Measurements from ENCODE around the gene FRMPD2.
"Not testable (repeated sequence)": the region's sequence is repeated elsewhere in the genome, so short reads cannot be mapped to it uniquely, and the experiment has no call there.

The FRMPD2 gene

DNA sequence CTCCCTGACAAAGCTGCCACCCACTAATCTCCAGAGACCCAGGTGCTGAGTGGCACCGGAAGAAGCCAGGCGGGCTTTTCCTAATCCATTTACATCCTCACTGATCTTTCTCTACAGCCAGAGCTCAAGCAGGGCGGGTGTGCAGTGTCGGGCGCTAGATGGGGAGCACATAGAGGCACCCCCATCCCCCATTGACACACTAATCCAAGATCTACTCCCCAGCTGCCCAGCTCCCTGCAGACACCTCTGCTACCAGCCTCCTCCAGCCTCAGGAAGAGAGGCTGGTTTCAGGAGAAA is 22.2 kb downstream of the FRMPD2 start:
- no peak for DNase-seq (ENCODE audit: low spot score)

DNA sequence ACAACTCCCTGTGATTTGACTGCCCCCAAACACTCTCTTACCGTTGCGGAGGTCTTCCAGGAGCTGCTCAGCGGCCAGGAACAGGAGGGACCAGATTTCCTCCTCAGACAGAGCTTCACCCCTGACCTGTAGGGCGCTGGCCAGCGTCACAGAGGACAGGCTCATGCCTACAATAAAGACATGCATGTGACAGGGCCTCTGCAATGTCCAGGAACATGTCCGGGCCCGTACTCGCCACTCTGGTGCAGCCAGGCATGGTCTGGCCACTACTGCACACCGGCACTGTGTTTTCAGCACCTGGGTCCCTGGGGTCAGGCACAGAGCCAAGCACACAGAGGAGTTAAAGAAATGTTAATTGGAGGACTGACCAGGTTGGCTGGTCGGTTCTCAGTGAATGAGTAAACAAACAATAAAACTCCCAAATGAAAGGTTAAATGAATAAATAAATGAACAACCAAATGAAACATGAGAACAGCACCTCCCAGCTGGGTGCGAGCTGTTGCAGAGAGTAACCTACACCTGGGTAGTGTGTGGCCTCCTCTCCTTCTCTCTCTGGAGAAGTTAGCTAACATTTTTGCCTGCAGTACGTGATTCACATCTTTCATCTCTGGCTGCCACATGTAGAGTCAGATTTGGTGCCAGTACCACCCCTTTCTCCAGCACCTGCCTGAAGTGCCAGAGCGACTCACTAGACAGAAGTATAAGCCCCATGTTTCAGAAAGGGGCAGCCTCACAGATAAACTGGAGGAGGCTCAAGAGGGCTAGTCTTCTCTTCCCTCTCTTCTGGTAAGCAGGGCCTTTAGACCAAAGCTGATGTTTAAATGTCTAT is 22.8 kb downstream of the FRMPD2 start:
- DNase-seq (ENCODE audit: low spot score) = no peak

DNA sequence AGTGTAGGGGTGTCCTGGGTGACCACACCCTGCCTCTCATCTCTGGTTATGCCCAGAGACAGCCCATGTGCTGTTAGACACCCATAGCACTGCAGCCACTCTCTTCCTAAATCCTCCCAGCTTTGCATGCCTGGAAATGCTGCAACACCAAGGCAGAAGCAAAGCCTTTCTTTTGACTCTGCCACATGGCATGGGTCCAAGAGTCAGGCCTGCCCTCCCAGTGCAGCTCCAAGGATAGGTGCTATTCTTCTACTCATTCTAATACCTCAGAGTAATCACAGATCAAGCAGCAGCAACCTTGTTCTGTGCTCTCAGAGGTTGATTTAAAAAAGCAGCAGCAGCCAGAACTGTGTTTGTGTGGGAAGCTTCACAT is 23.4 kb downstream of the FRMPD2 start:
- DNase-seq (ENCODE audit: low spot score) = no peak

DNA sequence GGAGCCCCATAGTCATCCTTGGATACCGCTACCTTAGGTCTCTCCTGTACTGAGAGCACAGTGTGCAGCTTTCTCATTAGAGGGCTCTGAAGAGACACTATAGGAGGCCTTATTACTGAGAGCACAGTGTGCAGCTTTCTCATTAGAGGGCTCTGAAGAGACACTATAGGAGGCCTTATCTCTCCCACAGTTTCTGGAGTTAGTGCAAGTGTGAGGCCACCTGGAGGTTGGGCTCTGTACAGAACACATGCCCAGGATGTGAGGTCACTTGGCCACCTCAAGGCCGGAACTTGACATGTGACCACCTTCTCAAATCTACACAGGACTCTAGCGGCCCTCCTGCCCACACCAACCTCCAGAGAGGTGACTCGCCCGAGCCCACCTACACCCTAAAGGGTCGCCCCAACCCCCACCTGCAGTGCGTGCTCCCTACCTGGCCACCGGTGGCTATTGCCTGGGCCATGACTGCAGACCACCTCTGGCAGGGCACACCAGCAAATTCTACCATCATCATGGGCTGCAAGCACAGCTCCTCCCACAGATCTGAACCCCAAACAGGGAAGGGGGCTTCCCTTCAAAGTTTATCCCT is 24.6 kb downstream of the FRMPD2 start:
- no peak for DNase-seq (ENCODE audit: low spot score)

DNA sequence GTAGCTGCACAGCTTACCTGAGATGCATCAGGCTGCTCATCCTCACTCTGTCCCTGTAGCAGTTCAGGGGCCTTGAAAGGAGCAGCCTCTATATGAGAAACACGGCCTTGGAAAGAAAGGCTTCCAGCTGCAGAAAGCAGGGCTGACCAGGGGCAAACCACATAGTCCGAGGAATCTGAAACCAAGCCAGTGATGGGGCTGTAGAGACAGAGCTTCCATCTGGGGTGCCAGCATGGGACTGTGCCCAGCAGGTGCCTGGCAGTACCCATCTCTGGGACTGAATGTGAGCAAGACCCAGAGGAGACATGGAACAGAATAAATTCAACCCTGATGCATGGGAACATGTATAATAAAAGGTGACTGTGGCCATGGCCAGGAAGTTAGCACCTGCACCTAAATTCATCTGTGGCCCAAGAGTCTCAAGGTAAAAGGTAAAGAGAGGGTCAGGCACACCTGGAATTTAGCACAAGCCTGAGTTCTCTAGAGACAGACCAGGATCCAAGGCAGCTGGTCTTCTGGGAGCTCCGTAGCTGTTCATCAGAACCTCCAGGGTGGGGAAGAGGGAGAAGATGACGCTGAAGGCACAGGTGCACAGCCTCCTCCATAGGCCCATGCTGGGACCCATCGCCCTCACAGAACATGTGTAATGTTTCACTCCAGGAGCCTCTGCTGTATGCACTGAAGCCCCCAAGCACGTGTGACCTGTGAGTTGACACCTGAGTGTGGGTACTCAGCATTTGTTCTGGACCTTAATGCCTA is 25.3 kb downstream of the FRMPD2 start:
- no peak for DNase-seq (ENCODE audit: low spot score)

DNA sequence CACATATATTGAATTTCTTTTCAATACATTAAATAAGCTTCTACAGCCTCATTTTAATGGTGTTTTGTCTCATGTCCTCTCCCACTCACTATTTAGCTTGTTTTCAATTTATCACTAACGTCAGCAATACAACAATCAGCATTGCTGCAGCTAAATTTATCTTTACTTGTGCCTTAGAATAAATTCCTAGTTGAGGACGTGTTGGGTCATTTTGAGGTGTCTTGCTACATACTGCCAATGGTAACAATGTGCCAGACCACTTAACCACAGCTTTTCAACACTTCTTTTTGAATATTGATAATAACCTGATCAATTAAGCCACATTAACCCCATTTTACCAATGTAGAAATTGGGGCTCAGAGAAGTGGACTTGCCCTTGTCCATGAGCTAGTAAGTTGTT is 26.0 kb downstream of the FRMPD2 start:
- DNase-seq (ENCODE audit: low spot score) = no peak

DNA sequence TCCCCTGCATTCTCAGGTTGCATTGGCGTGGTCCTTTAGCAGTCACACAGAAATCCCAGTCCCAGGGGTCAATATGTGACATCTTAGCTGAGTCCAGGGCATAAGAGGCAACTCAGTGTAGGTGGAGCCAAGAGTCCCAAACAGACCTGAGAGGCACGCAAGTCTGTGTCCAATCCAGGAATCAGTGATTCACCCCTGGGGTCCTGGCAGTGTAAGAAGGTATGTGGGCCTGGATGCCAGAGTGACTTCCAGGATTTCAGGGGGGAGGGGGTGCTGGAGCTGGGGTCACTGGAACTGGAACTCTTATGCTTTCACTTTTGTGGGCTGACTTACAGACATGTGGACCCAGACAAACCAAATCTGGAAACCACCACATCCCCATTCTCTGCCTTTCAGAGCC is 26.8 kb downstream of the FRMPD2 start:
- no peak for DNase-seq (ENCODE audit: low spot score)

DNA sequence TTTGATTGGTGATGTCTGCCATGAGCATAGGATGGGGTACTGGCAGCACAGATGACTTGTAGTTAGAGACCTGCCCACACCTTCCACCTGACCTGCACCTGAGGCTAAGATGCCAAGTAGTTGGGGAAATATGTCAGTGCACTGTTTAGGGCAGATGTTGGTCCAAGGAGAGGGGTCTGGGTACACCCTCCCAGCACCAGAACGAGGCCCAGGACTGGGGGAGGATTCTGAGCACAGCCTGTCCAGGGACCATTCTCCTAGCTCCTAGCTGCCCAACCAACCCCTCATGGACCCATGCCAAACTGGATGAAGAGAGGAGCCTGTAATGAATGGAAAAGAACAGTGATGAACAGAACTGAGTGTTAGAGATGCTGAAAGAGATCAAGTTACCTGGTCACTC is 28.0 kb downstream of the FRMPD2 start:
- DNase-seq (ENCODE audit: low spot score) = no peak

DNA sequence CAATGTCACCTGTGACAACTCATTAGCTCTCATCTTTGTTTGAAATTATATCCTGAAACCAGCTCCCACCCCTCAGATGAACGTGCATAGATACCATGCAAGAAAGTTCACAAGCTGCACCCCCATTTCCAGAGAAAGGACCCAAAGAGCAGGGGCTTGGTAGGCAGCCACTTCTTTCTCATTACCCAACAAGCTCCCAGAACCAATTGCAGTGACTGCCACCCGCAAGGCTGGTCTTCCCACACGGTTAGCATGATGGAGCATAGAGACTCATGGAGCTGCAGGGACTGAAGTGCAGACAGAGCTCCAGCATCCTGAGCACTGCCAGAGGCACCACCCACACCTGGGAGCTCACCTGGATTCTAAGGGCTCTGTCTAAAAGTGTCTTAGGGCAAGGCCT is 28.5 kb downstream of the FRMPD2 start:
- no peak for DNase-seq (ENCODE audit: low spot score)

DNA sequence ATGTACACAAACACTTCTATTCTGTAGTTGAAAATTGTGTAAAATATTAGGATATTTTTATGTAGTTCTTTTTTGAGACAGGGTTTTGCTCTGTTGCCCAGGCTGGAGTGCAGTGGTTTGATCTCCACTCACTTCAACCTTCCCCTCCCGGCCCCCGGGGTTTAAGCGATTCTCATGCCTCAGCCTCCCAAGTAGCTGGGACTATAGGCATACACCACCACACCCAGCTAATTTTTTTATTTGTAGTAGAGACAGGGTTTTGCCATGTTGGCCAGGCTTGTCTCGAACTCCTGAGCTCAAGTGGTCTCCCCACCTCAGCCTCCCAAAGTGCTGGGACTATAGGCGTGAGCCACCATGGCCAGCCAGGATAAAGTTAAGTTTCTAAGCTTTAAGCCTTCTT is 30.6 kb downstream of the FRMPD2 start:
- not testable (repeated sequence) for DNase-seq (ENCODE audit: low spot score)

DNA sequence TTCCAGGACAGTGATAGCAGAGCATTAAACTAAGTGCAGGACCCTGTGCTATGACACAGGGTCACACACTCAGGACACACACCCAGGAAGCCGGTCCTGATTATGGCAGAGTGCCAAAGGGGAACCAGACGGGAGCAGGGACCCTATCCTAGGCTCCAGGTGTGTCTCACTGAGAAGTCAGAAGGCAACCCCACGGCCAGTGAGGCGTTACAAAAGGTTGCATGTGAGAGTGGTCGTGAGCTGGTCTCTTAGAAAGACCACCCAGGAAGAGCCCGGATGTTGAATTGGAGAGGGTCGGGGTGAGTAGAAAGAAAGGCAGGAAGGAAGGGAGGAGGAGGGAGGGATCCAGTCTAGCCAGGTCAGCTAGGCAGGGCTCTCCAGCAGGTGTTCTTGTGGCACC is 31.0 kb downstream of the FRMPD2 start:
- no peak for DNase-seq (ENCODE audit: low spot score)

DNA sequence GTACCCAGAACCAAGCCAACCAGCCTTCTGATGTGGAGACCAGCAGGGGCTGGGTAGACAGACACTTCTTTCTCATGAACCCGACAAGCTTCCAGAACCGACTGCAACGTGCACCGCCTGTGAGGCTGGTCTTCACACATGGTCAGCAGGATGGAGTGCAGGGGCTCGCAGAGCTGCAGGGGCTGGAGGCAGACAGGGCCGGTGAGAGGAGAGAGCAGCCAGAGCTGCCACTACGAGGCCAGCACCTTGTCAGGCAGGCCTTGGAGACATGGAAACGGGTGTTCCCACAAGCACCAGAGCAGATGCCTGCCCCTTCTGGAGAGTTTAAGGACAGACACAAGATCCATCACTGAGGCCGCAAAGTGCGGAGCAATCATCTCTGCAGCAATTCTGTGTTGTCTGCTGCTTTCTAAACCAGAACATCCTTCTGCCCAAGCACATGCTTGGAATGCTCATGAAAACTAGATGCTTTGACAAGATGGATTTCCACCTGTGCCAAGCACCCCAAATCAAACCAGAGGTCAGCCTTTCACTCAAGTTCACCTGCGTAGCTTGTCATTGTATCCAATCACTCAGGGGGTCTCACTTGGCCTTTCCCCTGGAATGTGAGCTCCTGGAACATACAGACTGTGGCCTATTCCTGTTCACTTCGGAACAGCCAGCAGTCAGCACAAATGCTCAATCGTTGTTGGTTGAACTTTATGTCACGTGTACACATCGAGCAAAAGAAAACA is 32.2 kb downstream of the FRMPD2 start:
- DNase-seq (ENCODE audit: low spot score) = no peak

DNA sequence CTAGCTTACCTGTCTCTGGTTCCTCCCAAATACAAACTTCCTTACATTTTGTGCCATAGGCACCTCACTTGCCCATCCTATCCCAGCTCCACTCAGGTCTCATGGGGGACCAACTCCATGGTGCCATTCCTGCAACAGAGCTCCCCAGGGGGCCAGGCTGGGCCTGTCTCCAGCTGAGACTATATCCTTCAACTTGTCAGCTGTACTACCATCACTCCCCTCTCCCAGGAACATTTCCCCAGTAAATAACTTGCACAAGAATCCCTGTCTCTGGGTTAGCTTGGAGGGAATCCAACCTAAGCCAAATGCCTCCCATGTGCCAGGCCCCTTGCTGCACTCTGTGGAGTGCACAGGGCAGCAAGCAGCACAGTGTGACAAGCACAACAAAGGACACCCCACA is 33.2 kb downstream of the FRMPD2 start:
- DNase-seq (ENCODE audit: low spot score) = no peak

DNA sequence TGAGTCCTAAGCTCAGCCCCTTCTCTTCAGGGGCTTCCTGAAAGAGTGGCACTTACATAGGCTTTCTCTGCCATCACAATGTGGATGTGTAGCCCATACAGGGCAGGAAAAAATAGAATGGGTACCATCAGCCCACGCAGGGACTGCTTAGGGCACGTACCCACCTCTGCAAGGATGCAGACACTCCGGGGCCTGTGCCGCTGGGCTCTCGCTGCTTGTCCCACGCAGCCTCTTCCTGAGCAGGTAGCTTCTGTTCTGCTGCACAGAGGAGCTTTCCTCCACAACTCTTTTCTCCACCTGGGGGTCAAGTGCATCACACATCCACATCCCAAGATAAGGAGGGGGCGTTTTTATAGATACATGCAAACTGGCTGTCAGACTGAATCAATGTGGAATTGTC is 34.3 kb downstream of the FRMPD2 start:
- DNase-seq (ENCODE audit: low spot score) = no peak

DNA sequence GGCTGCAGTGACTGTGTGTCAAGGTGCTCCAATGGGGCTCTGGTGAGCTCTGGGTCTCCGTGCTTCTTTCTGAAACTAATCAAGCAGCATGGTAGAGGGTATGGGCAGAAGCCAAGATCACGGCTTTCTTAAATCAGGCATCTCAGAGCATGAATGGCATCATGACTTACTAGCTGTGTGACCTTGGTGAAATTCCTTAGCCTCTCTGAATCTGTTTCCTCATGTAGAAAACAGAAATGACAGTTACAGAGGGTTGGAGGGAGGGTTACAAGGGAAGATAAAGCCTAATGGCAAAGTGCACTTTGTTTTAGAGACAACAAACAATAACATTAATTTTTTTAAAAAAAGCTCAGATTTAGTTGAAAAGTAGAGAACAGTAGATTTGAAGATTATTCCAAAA is 34.9 kb downstream of the FRMPD2 start:
- no peak for DNase-seq (ENCODE audit: low spot score)

DNA sequence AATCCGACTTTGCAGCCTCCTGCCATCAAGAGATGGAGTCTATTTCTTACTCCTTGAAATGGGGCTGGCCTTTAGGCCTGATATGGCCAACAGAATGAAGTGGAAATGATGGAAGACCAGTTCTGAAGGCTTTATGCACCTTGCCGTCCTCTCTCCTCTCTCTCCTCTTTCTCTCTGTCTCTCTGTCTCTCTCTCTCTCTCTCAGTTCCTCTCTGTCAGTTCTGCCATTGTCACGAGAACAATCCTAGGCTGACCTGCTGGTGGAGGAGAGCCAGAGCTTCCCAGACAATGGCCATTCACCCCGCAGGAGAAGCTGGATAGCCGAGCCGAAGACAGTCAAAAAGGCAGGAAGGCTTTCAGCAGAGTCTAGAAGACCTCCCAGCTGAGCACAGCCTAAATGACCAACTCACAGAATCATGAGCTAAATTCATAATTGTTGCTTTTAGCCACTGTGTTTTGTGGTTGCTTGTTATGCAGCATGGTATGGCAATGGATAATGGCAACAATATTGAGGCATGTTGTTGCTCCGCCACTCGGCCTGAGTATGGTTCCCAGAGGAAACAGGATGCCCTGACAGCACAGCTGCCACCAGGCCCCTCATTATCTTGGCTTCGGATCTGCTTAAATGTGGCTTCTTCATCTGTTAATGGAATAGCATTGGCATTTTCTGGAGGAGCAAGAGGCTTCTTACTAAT is 35.5 kb downstream of the FRMPD2 start:
- DNase-seq (ENCODE audit: low spot score) = no peak

DNA sequence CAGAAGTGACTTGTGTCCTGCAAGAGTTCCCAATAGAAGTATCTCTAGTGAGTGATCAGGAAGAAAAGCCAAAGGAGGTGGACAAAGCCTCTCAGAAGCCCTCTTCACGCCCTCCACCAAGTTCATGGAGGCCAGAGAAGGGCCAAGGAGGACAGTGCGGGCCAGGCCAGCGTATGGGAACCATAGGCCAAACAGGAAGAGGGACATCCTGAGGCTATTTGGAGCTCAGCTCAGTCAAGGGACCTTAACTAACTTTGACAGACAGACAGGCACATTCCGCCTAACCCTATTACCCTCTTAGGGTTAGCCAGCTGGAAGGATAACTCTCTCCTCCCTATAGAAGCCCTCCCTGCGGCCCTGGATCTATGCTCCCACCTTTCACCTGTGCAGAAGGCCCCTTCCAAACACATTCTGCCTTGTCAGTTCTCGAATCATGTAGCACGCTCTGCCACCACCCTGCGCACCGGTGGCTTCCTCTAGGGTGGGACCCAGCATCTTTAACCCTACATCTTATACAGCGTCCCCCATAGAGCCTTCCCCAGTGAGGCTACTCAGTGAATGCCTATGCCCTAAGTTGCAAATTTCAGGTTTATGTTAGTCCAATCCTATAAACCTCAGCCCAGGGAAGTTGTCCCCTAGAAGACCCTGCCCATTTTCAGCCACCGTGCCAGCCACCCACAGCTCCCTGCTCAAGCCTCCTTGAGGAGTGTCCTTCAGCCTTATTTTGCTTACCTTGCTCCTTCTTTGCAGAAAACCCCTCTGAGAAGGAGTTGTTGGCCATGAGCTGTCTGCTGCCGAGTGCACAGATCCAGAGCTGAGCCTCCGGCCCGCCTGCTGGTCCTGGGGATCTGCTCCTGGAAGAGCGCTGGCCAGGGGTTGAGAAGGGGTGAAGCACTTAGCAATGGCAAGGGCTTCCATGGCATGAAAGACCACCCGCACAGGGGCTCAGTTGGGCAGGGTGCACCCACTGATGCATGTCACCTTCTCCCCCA is 36.9 kb downstream of the FRMPD2 start:
- DNase-seq (ENCODE audit: low spot score) = no peak

DNA sequence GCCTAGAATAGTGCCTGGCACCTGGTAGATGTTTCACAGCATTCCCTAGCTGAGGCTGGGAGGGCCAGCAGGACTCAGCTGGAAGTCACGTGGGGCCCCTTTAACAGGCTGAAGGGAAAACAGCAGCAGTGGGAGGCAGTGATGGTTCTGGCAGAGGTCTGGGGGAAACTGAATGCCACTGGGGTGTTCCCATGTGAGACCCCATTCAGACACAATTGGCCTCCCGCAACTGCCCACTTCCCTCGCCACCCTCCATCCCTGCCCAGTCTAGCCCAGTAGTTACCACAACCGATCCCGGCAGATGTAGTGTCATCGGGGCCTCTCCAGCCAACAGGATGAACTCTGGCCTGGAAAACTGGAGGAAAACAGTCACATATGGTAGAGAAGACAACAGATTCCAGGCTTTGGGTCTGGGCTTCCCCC is 38.3 kb downstream of the FRMPD2 start:
- no peak for DNase-seq (ENCODE audit: low spot score)

DNA sequence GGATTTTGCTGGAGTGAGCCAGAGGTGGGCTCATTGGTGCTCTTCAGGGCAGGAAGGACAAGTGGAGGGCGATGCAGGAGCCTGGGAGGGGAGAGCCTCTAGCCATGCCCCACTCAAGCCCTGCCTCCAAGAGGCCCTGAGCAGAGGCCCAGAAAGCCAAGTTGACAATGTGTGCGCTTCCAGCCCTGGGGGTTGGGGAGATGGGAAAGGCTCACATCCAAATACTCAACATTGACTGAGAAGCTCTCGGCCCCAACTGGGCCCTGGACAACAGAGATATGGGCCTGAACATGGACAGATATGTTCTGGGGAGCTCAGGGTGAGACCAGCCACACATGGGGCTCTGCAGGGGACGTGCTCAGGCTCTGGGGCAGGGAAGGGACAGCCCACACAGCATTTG is 39.0 kb downstream of the FRMPD2 start:
- no peak for DNase-seq (ENCODE audit: low spot score)

DNA sequence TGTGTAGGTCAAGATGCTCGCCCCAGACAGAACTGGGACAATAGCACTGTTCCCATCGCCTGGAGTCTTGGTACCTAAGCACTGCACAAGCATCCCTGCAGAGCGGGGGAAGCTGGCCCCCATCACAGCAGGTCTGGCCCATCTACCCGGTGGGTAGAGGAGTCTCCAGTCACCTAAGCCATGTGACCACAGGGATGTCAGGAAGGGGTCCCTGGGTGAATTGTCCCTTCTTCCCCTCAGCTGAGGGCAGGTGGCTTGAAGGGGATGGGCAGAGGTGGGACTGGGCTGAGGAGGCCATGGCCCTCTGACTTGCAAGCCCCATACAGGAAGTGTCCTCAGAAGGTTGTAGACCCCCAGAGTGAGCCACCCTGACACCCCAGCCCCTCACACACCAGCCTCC is 39.7 kb downstream of the FRMPD2 start:
- no peak for DNase-seq (ENCODE audit: low spot score)

DNA sequence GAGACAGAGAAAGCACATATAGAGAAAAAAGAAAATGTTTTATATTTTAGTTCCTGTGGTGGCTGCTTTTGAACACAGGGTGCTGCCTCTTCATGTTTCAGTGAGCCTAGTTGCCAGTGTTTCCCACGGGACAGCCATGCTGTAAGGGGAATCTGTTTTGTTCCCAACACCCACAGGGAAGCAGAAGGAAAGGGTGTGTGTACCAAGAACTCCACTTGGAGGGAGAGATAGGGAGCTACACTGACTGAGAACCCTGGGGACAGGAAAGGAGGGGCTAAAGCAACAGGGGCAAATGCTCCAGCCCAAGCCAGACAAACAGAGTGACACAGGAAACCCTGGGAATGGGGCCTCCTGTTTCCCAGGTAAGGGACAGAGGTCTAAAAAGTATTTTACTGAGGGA is 40.2 kb downstream of the FRMPD2 start:
- DNase-seq (ENCODE audit: low spot score) = no peak

Measured in cerebellar cortex (tissue), 1 donor.